Pulmonary artery endothelial cell (primary cell): ENCODE data around the gene ACP7. TPM values are rescaled to one million over a fixed set of nuclear protein-coding genes. Genes with fewer than 3 reads are reported as not detected.

Experiments used
- total RNA-seq: library from RNA; depleted of rRNA; stranded (reverse); fragments of >200 nt; gene quantifications from 2 replicates; pipeline ENCODE4 v1.2.3, GENCODE V29; 2014

The ACP7 gene
- total RNA-seq, 1 donor from 2014 or later, result 0.20 TPM

Other genes starting within 250 kb of the ACP7 start
- 400 and 489 TPM in 2 replicates for gene HNRNPL, start 234.4 kb upstream of the ACP7 start, total RNA-seq
- gene RINL, start 206.1 kb upstream of the ACP7 start, total RNA-seq, result 8.8 and 11.7 TPM in 2 replicates
- gene SIRT2, start 184.8 kb upstream of the ACP7 start, total RNA-seq, result 47.3 and 48.8 TPM in 2 replicates
- gene NFKBIB, start 184.4 kb upstream of the ACP7 start, total RNA-seq, result 15.1 and 23.6 TPM in 2 replicates
- not detected in 2 replicates for gene CCER2, start 172.2 kb upstream of the ACP7 start, total RNA-seq
- 18.7 and 19.7 TPM in 2 replicates for gene SARS2, start 153.6 kb upstream of the ACP7 start, total RNA-seq
- 46.3 and 59.3 TPM in 2 replicates for gene MRPS12, start 153.4 kb upstream of the ACP7 start, total RNA-seq
- 24.2 and 25.9 TPM in 2 replicates for gene FBXO17, start 108.6 kb upstream of the ACP7 start, total RNA-seq
- 1.5 and 2.2 TPM in 2 replicates for gene FBXO27, start 51.8 kb upstream of the ACP7 start, total RNA-seq
- 7.5 and 7.6 TPM in 2 replicates for gene PAK4, start 41.4 kb downstream of the ACP7 start, total RNA-seq
- gene NCCRP1, start 112.6 kb downstream of the ACP7 start, total RNA-seq, result not detected in 2 replicates
- not detected in 2 replicates for gene SYCN, start 119.9 kb downstream of the ACP7 start, total RNA-seq
- not detected in 2 replicates for gene IFNL3, start 160.6 kb downstream of the ACP7 start, total RNA-seq
- not detected in 2 replicates for gene IFNL4, start 164.5 kb downstream of the ACP7 start, total RNA-seq
- gene IFNL2, start 184.0 kb downstream of the ACP7 start, total RNA-seq, result not detected in 2 replicates
- not detected in 2 replicates for gene IFNL1, start 212.0 kb downstream of the ACP7 start, total RNA-seq
- 0.04 and 0.07 TPM in 2 replicates for gene LRFN1, start 236.5 kb downstream of the ACP7 start, total RNA-seq